Endothelial cell of umbilical vein (primary cell): ENCODE measurements around the gene LRP10. TPM values are rescaled to one million over a fixed set of nuclear protein-coding genes. Genes with fewer than 3 reads are reported as not detected.

Experiments used
- BruUV-seq: library from RNA; stranded (reverse); fragments of 400-500 nt; replicated peaks from 2 replicates; lab custom pipeline; 2021; lab: Mats Ljungman, UMichigan
- CTCF ChIA-PET: fragments of 300-600, 350-600 bp; sonication (Branson Sonifier 250); formaldehyde crosslinking; loops from one replicate; lab custom pipeline; 2021; ENCODE audit warnings: antibody characterized with exemption, inconsistent platforms; lab: Charles Lee
- POLR2A ChIA-PET: fragments of 300-600, 350-600 bp; sonication (Branson Sonifier 250); formaldehyde crosslinking; loops from one replicate; lab custom pipeline; 2021; ENCODE audit warnings: antibody characterized with exemption, inconsistent platforms; lab: Charles Lee
- DNase-seq: peaks from one replicate; pipeline ENCODE4 v3.0.0-alpha.2; 2011; ENCODE audit warnings: low read depth, low spot score
- FAIRE-seq: peaks from 2 replicates; lab custom pipeline; 2011; peaks lifted over from hg19 to GRCh38; lab: Jason Lieb, UNC
- H2AFZ ChIP-seq: 2 replicates; pipeline ENCODE4 v1.6.0; 2012; ENCODE audit warnings: low read depth, low read length, control low read depth, inconsistent platforms
- H3K27ac ChIP-seq: 2 replicates; pipeline ENCODE4 v1.5.1; 2011; ENCODE audit warnings: low read depth, mild to moderate bottlenecking, control low read depth, low read length, moderate library complexity; ENCODE audit not compliant: insufficient read depth
- H3K27me3 ChIP-seq, 2 experiments: 2 replicates each; pipeline versions ENCODE4 v1.6.0 to v1.6.1; 2011; ENCODE audit warnings: low read length in 2 of 2, mixed read lengths in 1 of 2; ENCODE audit not compliant: control insufficient read depth in 2 of 2, insufficient read depth in 2 of 2
- H3K36me3 ChIP-seq, 2 experiments: 2 replicates in 1 of 2; 3 replicates in 1 of 2; pipeline ENCODE4 v1.5.1; 2011; ENCODE audit warnings: low read length in 2 of 2, mild to moderate bottlenecking in 1 of 2, moderate library complexity in 1 of 2; ENCODE audit not compliant: control insufficient read depth in 2 of 2, insufficient read depth in 2 of 2; ENCODE audit errors: extremely low read depth in 1 of 2
- H3K4me1 ChIP-seq: 3 replicates; pipeline ENCODE4 v1.5.1; 2011; ENCODE audit warnings: mild to moderate bottlenecking, low read length; ENCODE audit not compliant: control insufficient read depth, insufficient read depth; ENCODE audit errors: extremely low read depth
- H3K4me2 ChIP-seq: 2 replicates; pipeline ENCODE4 v1.6.1; 2011; ENCODE audit warnings: low read length, control low read depth, mixed read lengths; ENCODE audit not compliant: insufficient read depth
- H3K4me3 ChIP-seq, 3 experiments: fragments of 200-600 bp in 1 of 3; sonication (generic), shearing (Covaris generic) in 1 of 3; replicated peaks in 1 of 3; 2 replicates each; pipeline ENCODE4 v1.5.1; 2011 to 2016; ENCODE audit warnings: control low read depth in 3 of 3, low read length in 3 of 3, mild to moderate bottlenecking in 2 of 3, inconsistent platforms in 1 of 3, low read depth in 1 of 3, moderate library complexity in 1 of 3; ENCODE audit not compliant: insufficient read depth in 1 of 3
- H3K79me2 ChIP-seq: 2 replicates; pipeline ENCODE4 v1.6.0; 2012; ENCODE audit warnings: low read length, inconsistent platforms; ENCODE audit not compliant: control insufficient read depth, insufficient read depth
- H3K9ac ChIP-seq: replicated peaks from 2 replicates; pipeline ENCODE3; 2011; ENCODE audit warnings: low read length, control low read depth; ENCODE audit not compliant: insufficient read depth; ENCODE audit errors: extremely low read depth
- H3K9me1 ChIP-seq: replicated peaks from 3 replicates; pipeline ENCODE4 v1.6.0; 2011; ENCODE audit warnings: mild to moderate bottlenecking, low read length; ENCODE audit not compliant: control insufficient read depth, insufficient read depth; ENCODE audit errors: extremely low read depth
- H3K9me3 ChIP-seq: replicated peaks from 2 replicates; pipeline ENCODE4 v1.5.1; 2012; ENCODE audit warnings: low read length, inconsistent platforms; ENCODE audit not compliant: control insufficient read depth, insufficient read depth
- H4K20me1 ChIP-seq: replicated peaks from 2 replicates; pipeline ENCODE3; 2011; ENCODE audit warnings: mild to moderate bottlenecking, low read length; ENCODE audit not compliant: control insufficient read depth, insufficient read depth; ENCODE audit errors: extremely low read depth
- CTCF ChIP-seq, 2 donors: IDR thresholded peaks; 1 replicate in 1 of 2; 2 replicates in 1 of 2; pipeline ENCODE4 v1.5.1; 2011; ENCODE audit warnings: low read length in 2 of 2, mild to moderate bottlenecking in 2 of 2, moderate library complexity in 2 of 2, control low read depth in 1 of 2, inconsistent platforms in 1 of 2, low read depth in 1 of 2; ENCODE audit not compliant: insufficient read depth in 1 of 2; ENCODE audit errors: extremely low read depth in 1 of 2
- EZH2 ChIP-seq: IDR thresholded peaks from 2 replicates; pipeline ENCODE4 v1.6.1; 2012; ENCODE audit warnings: borderline replicate concordance, low read depth, mild to moderate bottlenecking, moderate library complexity, low read length, inconsistent platforms; ENCODE audit not compliant: severe bottlenecking
- FOS ChIP-seq: IDR thresholded peaks from 2 replicates; pipeline ENCODE4 v1.6.1; 2011; ENCODE audit warnings: mild to moderate bottlenecking, low read length, moderate library complexity, borderline replicate concordance; ENCODE audit not compliant: insufficient read depth
- GATA2 ChIP-seq: IDR thresholded peaks from 2 replicates; pipeline ENCODE4 v1.7.0; 2011; ENCODE audit warnings: low read depth, mild to moderate bottlenecking, moderate library complexity, mixed read lengths, low read length; ENCODE audit not compliant: insufficient read length, insufficient read depth
- JUN ChIP-seq: IDR thresholded peaks from 2 replicates; pipeline ENCODE4 v1.6.1; 2011; ENCODE audit warnings: borderline replicate concordance, low read depth; ENCODE audit not compliant: insufficient read length, insufficient read depth
- MYC ChIP-seq: IDR thresholded peaks from one replicate; pipeline ENCODE4 v1.6.1; 2011; ENCODE audit warnings: mild to moderate bottlenecking, low read depth, low read length
- POLR2A ChIP-seq: IDR thresholded peaks from 2 replicates; pipeline ENCODE4 v1.6.1; 2012; ENCODE audit warnings: low read depth, mild to moderate bottlenecking, control low read depth, low read length
- POLR2AphosphoS5 ChIP-seq: IDR thresholded peaks from 2 replicates; pipeline ENCODE4 v1.6.1; 2012; ENCODE audit warnings: low read depth, mild to moderate bottlenecking, control low read depth, low read length, moderate library complexity; ENCODE audit not compliant: insufficient read depth
- dilution Hi-C: fragments of 300-500 bp; cut with MboI; formaldehyde crosslinking; loops from one replicate; pipeline ENCODE4 v1.15.0; 2019; ENCODE audit warnings: low sequenced_read_pairs; ENCODE audit not compliant: extremely low pct_ligation_motif_present
- intact Hi-C: fragments of 100-400 bp; cut with micrococcal nuclease; formaldehyde crosslinking; loops from one replicate; pipeline ENCODE4 v1.10.0; 2022
- polyA plus RNA-seq, 4 experiments: library from polyadenylated mRNA; depleted of rRNA in 3 of 4; stranded (reverse) in 3 of 4; unstranded in 1 of 4; fragments of >200 nt; gene quantifications; 2 replicates each; pipeline versions ENCODE4 v1.2.1 to v1.2.3, GENCODE V29; 2011 to 2012; ENCODE audit warnings: missing spikeins in 1 of 4
- total RNA-seq: library from RNA; stranded (reverse); gene quantifications from 2 replicates; pipeline ENCODE4 v1.2.3, GENCODE V29; 2021

LRP10 gene
- total and polyA plus RNA-seq, 2 donors (not counting 3 experiments of a cell fraction or from before 2014, with no cell fraction given) = 123 to 157 TPM

- H4K20me1 ChIP-seq = no peaks in the 10 kb centered on the region
- no peaks in the 10 kb centered on the region for H3K9me1 ChIP-seq
- H3K79me2 ChIP-seq = peaks cover 16% of the 10 kb centered on the region
- dilution Hi-C loops (no loop called here), intact Hi-C loops (no loop called here)
- TF ChIP-seq MYC (no peak), EZH2 (no peak), JUN (no peak), FOS (no peak), POLR2A (no peak), GATA2 (no peak), CTCF (IDR thresholded peaks at IDR 0.05; ENCODE audit: extremely low read depth in 1 of 2, insufficient read depth in 1 of 2, low read depth in 1 of 2, low read length in 2 of 2) (no peak), POLR2AphosphoS5 (no peak)
- H3K27ac ChIP-seq = no peak overlapping the region
- no peaks in the 10 kb centered on the region for H3K9me3 ChIP-seq
- H3K4me1 ChIP-seq = no peaks in the 10 kb centered on the region
- H3K27me3 ChIP-seq = no peaks in the 10 kb centered on the region
- POLR2A ChIA-PET = no interaction called here
- DNase-seq = no peak
- no TSS peak for BruUV-seq
- H3K9ac ChIP-seq = no peak overlapping the region
- CTCF ChIA-PET = no interaction called here
- no peak overlapping the region for H3K4me3 ChIP-seq
- no peak overlapping the region for H3K4me2 ChIP-seq
- H3K36me3 ChIP-seq = peaks cover 31 to 35% of the 10 kb centered on the region in 2 experiments
- no peak overlapping the region for H2AFZ ChIP-seq
- FAIRE-seq = no peak
These were observed 35.9 kb downstream of the LRP10 start for GRCh38 chr14:22907429-22907828.
